Stimulated activated CD8-positive, alpha-beta memory T cell treated with anti-CD3 and anti-CD28 coated beads, Interleukin-4, amount 100 ng/mL, for 4 hours (primary cell): ENCODE results near the gene ZBTB7A.

Experiments used
- DNase-seq, 2 donors: peaks; one replicate each; pipeline ENCODE4 v3.0.0-alpha.2; 2020; ENCODE audit warnings: low read depth in 2 of 2, low spot score in 1 of 2

Gene ZBTB7A

DNA sequence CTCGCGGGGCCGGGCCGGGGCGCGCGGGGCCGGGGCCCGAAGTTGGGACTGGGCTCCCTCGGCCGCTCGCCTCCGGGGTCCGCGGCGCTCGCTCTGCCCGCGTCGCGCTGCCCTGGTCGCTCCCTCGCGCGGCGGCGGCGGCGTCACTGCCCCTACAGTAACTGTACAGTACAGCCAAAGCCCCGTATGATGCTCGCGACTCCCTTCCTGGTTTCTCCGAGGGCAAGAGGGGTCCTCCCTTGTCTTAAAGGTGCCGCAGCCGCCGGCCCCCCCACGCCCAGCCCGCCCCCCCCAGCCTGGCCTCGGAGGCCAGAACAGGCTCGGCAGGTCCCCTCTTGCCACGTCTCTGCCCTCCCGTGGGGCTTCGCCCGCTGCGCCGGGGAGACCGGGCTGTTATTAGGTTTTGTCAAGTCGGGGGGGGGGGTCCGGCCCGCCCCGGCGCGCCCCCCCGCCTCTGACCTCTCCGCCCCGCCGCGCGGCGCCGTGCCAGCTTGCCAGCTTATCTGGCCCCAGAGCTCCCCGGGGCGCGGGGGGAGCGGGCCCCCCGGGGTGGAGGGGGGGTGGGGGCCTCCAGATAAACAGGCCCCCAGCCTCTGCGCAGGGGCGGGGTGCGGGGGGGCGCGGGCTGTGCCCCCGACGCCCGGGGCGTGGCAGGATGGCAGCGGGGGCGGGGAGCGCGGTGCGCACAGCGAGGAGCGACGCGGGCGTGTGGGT is at the start of gene ZBTB7A:
ZBTB7A (minus strand) TSS at position 218 of the 714 bp plus-strand sequence. CDS start 11,667 bp downstream, outside the sequence.
- peak in 1 of 2 donors; percentile 62 for DNase-seq

DNA sequence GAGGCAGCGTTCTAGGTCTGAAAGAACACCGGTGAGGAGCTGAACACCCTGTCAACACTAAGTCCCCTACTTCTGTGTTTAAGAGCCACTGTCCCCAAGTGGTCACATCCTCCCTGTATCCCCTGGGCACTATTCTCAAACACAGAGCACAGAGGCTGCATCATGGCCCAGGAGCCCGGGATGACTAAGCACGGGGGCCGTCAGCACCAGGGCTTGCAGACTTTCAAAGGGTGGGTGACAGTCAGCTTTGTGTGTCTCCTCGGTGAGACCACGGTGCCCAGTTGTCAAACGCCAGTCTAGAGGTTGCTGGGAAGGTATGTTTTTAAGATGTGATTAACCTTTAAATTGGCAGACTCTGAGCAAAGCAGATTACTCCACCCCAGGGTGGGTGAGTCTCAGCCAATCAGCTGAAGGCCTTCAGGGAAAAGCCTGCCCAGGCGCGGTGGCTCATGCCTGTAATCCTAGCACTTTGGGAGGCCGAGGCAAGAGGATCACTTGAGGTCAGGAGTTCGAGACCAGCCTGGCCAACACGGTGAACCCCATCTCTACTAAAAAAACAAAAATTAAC is 49.2 kb upstream of the ZBTB7A start:
- no peak for DNase-seq

DNA sequence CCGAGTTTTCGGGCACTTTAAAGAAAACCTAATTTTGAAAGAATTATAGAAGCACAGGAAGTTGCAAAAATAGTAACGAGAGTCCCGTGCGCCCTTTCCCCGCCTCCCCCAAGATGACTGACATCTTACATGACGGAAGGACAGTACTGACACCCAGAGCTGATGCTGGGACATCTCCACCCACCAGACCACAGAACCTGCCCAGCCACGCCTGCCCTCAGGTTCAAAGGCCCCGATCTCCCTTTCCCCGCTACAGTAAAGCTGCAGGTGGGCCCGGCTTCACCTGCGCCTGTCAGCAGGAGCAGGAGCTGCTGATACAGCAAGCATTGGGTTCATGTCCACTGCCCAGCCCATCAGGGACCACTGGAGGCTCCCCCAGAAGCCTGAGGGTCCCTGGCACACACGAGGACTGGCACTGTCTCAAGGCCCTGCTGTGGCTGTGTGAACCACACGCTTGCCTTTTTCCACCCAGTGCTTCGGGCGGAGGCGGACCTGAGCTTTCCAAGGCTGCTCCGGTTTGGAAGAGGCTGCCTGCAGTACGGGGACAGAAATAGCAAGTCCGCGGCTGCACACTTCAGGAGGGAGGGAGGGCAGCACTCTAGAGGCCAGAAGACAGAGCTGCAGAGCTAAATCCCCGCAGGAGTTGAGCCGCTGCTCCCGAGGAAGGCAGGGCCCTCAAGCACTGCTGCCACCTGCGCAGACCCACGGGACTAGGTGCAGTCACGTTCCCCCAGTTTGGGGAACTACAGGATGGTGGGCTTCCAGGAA is 48.5 kb upstream of the ZBTB7A start:
- peak; percentile 14 to 34 for DNase-seq

DNA sequence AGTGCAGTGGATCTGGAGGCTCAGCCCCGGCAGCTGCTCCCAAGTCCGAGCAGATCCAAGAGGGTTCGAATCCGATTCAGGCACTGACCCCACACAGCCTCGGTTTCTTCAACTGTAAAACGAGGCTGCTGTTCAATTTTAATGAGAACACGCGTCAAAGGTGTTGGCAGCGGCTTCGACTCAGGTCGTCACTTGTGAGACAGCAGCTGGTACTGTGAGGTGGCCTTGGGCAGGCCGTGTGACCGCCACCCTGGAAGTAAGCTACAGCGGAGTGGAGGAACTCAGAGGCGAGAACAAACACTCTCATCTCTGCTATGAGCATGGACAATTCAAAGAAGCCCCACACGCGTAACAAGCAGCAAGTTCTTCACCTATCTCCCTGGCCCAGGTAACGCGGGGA is 47.5 kb upstream of the ZBTB7A start:
- DNase-seq = no peak

DNA sequence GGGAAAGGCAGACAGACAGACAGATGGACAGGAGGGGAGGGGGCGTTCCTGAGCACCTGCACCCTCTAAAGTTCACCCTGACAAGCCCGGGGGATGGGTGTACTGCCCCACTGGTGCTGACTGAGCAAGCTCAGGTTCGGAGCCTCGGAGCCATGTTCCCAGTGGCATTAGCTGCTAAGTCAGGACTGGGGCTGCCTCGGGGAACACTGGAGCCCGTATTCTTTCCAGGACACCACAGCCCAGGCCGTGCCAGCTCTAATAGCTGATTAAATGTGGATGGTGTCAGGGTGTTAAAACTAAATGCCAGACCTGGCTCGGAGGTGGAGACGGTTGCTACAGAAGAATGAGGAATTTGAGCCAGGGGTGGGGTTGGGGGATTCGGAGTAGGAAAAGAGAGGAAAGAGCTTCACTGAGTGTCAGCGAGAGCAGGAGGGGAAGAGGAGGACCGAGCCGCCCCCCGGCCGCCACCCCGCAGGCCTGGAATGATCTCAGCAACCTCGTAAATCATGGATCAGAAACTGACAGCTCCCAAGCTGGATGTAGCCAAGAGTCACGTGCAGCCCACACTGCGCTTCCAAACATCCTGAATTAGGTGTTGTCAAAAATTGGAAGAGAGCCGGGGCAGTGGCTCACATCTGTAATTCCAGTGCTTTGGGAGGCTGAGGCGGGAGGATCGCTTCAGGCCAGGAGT is 46.8 kb upstream of the ZBTB7A start:
- no peak for DNase-seq

DNA sequence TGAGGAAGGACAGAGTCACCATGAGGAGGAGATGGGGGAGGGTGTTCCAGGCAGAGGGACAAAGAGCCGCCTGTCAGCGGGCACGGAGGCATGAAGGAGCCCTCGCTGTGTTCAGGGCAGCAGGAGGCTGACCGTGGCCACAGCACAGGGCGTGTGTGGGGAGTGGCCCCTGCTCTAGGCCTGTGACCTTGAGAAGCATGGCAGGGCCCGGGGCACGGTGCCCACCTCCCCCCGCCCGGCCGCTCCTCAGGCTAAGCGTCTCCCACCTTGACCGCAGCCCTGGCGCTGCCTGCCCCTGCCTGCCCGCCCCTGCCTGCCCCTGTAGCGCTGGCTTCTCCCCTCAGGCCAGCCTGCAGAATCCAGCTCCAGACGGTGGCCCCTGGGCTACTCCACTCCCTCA is 45.7 kb upstream of the ZBTB7A start:
- DNase-seq = no peak

- DNase-seq = no peak
Observed at GRCh38 chr19:4109626-4109945, 42.9 kb upstream of the ZBTB7A start.

GRCh38 chr19:4108767-4109625 is 42.3 kb upstream of the ZBTB7A start:
- DNase-seq = peak; percentile 31 to 71

GRCh38 chr19:4103080-4103433 is 36.4 kb upstream of the ZBTB7A start:
- DNase-seq = no peak

DNA sequence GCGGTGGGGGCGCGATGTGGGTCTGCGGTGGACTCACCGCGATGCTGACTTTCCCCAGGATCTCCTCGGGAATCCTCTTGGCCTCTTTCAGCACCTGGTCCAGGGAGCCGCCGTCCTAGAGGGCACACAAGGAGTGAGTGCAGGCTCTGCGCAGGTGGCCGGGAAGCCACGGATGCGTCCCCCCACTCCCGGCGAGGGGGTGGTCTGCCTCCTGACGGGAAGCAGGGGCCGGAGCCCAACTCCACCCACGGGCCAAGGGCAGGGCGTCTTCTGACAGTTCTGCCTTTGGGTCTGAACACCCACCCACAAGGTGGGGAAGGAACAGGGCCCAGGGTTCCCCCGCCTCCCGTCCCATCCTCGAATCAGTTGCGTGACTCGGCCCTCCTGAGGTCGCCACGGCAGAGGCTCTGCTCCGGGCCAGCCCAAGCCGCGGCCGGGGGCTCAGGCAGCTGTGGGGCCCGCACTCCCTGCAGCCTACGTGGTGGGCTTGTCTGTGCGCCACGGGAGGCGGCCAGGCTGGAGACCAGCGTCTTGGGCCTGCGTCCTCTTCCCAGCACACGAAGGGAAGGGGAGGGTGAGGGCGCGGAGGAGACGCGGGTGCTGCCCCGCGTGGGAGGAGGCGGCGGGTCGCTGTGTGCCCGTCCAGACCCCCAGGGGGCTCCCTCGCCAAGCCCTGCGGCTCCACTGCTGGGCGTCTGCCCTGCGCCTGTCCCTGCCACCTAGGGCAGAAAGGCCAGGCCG is 35.8 kb upstream of the ZBTB7A start:
- DNase-seq = no peak

GRCh38 chr19:4101496-4101770 is 34.7 kb upstream of the ZBTB7A start:
- no peak for DNase-seq

- DNase-seq = no peak
Observed at GRCh38 chr19:4100647-4101495, 34.2 kb upstream of the ZBTB7A start.

GRCh38 chr19:4099041-4099764 is 32.5 kb upstream of the ZBTB7A start:
- no peak for DNase-seq

DNA sequence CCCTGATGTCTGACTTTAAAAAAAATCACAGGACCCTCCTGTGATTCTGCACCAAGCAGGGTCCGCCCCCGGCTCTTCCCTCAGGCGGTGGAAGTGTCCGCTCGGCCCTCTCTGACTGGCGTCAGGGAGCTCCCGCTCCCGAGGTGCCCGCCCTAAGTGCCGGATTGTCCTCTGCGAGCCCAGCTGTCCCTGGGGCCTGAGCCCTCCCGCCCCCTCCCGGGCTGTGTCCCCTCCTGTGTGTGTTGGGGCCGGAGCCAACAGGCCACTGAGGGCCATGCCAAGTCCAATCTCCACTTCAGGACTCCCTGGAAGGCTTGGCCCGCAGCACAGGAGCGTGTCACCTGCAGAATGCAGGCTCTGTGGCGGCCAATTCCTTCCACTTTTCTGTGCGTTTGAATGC is 31.8 kb upstream of the ZBTB7A start:
- DNase-seq = no peak

- DNase-seq = no peak
Observed at GRCh38 chr19:4097501-4097900, 30.8 kb upstream of the ZBTB7A start.

DNA sequence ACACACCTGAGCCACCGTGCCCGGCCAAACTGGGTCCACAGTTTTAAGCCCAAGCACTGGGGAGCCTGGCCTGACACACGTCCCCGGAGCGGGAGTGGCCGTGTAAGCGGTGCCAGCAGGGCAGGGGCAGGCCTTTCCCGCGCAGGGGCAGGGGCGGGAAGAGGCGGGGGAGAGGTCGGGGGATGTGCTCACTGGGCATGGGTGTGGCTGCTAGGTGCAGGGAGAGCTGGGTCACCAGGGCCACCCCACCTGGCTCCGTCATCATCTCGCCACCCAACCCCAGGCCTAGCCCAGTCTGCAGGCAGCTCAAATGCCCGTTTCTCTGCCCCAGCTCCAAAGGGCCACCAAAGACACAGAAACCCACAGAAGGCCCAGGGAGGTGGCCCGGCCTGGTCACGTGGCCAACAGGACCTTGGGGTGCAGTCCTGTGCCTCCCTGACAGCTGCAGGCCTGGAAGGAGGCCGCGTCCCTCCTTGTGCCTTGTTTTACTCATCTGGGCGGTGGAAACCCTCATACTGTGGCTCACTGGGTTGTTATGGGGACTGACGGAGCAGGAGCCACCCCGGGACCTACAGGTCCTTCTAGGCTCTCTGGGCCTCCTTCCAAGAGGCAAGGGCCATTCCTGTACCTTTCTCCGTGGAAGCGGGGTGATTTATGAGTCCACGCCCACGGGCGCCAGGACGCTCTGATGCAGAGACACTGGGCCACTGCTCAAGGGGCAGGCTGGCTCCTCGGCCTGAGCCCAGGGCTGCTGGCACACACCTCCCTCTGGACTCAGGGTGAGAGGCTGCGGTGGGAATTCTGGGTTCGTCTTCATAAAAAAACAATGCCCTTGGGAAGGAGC is 29.6 kb upstream of the ZBTB7A start:
- DNase-seq = no peak

DNA sequence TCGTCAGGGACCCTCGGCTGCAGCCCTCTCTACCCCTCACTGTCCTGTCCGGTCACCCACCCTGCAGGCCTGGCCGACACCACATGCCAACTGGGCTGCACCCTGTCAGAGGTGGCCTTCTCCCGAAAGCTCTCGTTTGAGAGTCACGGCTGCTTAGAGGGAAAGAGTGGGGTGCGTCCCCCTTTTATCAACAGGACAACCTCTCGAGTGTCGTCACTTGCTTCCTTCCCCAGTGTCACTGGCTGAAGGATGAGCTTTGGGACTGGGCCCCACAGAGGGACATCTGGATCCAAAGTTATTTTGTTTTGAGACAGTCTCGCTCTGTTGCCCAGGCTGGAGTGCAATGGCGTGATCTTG is 28.8 kb upstream of the ZBTB7A start:
- DNase-seq = no peak
